ENCODE measurements around the gene ANTXR1.
"Not testable (repeated sequence)": the region's sequence is repeated elsewhere in the genome, so short reads cannot be mapped to it uniquely, and the experiment has no call there.

The ANTXR1 gene

GRCh38 chr2:69241664-69242514 lies 228.9 kb downstream of the ANTXR1 start:
- DNase-seq: no peak

DNA sequence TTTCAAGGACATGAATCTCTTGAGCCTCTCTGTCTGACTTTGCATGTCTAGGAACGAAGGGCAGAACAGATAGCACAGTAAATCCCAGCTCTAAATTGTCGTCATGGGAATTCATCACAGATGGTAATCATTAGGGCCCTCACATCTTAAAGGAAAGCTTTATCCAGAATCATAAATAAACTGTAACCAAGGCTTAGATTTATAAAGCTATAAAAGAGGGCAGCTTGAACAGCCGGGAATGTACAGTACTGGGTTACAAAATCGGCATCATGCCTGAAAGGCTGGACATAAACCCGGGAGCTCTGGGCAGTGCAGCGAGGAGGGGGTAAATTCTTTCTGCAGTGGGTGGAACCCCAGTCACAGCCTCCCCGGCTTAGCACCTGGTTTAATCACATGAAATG lies 229.7 kb downstream of the ANTXR1 start:
- DNase-seq: peak; percentile 97

DNA sequence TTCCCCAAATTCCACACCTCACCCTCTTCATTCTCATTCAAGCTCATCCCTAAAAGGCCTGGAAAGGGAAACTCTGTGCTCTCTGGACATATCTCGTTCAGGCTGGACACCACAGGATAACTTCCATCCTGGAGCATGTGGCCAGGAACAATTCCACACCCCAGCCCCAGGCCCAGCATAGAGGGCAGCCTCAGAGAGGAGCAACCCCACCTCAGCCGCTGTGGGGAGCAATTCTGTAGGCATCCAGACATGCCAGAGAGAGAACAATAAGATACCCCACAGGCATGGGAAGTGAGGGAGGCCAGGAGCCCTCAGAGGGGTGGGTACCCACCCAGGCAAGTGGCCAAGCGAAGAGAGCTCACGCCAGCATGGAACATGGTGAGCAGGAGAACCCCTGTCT lies 230.7 kb downstream of the ANTXR1 start:
- DNase-seq: no peak

- no peak for DNase-seq
These were observed 231.9 kb downstream of the ANTXR1 start for GRCh38 chr2:69244882-69245281.

DNA sequence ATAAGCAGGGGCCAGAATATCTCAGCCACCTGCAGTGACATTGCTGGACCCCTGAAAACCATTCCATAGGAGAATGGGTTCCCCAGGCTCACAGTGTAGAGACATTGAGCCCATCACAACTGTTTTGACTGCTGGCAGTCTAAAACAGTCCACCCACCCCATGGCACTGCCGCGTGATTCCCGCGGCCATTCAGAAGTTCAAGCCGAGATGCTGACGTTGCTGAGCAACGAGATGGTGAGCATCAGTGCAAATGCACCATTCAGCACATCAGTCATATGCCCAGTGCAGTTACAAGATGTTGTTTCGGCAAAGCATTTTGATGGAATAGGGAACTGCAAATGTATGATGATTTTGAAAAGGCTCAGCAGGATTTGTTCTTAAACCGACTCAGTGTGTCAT lies 234.6 kb downstream of the ANTXR1 start:
- no peak for DNase-seq

DNA sequence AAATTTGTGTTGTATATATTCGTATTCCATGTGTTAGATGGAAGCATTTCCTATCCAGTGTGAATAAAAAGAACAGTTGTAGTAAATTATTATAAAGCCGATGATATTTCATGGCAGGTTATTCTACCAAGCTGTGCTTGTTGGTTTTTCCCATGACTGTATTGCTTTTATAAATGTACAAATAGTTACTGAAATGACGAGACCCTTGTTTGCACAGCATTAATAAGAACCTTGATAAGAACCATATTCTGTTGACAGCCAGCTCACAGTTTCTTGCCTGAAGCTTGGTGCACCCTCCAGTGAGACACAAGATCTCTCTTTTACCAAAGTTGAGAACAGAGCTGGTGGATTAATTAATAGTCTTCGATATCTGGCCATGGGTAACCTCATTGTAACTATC lies 235.3 kb downstream of the ANTXR1 start:
- no peak for DNase-seq

DNA sequence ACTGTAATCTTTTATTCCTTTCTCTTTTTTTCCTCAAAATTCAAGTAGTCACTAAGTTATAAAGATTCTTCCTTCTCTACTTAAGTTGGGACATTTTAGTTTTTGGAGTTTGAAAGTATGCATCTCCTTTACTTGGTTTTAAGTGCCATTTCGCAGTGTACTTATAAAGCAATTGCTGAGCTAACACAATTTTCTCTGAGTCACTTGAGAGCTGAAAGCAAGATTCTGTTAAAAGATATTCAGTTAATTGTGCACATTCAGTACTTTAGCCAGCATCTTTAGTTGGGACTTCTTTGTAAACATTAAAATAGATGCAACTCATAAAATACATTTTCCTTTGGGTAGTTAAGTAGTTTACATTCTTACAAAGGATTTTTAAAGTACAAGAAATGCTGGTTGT lies 238.0 kb downstream of the ANTXR1 start:
- no peak for DNase-seq

GRCh38 chr2:69251943-69252342 lies 239.0 kb downstream of the ANTXR1 start:
- DNase-seq: no peak

DNA sequence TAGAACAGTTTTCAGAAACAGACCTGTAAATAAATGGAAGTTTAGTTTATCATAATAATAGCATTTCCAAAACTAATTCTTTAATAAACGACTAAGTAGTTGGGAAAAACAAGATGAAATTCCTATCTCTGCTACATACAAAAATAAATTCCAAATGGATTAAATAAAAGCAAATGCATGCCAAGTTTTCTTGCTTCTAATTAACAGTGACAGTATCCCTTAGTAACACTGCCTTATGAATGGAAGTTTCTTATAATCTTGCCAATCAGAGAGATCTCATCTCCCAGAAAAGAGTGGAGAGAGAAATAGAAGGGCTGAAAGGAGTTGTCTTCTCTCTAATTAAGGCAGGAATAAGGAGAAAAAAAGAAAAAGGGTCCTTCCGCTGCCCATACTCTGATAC lies 240.1 kb downstream of the ANTXR1 start:
- peak; percentile 47 for DNase-seq

- DNase-seq: peak; percentile 98
These were observed 240.8 kb downstream of the ANTXR1 start for GRCh38 chr2:69253611-69254301.

DNA sequence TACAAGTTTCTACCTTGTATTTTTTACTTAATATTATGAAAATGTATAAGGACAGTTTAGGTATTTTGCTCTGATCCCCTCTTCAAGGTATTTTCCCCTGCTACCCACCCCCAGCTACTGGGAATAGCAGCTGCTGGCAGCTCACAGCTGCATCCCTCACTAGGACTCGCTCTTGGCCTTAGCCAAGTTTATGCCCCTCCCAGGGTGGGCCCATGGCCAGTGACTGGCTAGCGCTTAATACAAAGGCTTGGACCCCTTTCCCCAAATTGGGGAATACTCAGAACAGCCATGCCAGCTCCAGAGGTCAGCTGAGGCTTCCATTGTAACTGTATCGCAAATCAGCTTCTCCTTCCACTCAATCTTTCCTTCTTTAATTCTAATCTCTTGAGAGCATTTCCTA lies 242.8 kb downstream of the ANTXR1 start:
- no peak for DNase-seq

GRCh38 chr2:69259994-69260591 lies 247.1 kb downstream of the ANTXR1 start:
- not testable (repeated sequence) for DNase-seq

- DNase-seq: no peak
These were observed 247.7 kb downstream of the ANTXR1 start for GRCh38 chr2:69260666-69261065.

- DNase-seq: peak; percentile 21
These were observed 256.4 kb downstream of the ANTXR1 start for GRCh38 chr2:69269330-69269729.

GRCh38 chr2:69271831-69272257 lies 258.9 kb downstream of the ANTXR1 start:
- peak; percentile 68 for DNase-seq

- DNase-seq: no peak
These were observed 260.0 kb downstream of the ANTXR1 start for GRCh38 chr2:69272803-69273471.

DNA sequence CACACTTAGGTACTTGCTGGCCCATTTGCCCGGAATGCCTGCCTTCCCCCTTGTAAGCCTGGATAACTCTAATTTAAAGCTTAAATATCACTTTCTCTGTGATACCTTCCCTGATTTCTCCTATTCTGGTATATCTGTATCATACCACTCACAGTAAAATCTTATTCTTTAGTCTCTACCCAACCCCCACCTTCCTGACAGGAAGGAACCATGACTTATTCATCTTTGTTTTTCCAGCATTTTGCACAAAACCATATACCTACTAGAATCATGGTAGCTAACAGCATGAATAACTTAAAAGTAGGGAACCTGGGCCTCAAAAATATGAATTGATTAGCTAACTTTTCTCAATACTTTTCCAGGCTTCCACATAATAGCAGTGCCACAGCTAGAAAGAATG lies 262.5 kb downstream of the ANTXR1 start:
- no peak for DNase-seq

- no peak for DNase-seq
These were observed 265.4 kb downstream of the ANTXR1 start for GRCh38 chr2:69278366-69278765.

- DNase-seq: peak; percentile 51
These were observed 266.2 kb downstream of the ANTXR1 start for GRCh38 chr2:69279211-69279610.

- no peak for DNase-seq
These were observed 267.1 kb downstream of the ANTXR1 start for GRCh38 chr2:69279931-69280681.

- no peak for DNase-seq
These were observed 267.9 kb downstream of the ANTXR1 start for GRCh38 chr2:69280796-69281412.

DNA sequence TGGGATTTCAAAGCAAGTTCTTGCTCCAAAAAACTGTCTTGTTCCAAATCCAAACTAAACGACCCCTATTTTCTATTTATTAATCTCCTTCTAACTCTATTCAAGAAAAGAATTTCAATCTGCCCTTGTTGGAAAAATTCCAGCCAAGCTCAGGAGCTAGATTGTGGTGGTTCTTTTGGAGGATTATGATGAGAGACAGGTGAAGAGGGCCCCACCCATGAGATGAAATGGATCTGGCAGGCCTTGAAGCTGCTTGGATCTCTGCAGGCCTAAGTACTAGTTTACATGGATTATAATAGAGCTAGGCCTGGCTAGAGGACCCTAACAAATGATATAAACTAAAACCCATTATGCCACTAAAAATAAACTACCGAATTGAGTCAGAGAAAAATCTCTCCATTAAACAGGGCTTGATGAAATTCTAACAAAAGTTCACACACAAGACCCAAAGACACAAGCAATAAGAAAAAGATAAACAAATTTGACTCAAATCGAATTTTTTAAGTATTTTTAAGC lies 272.5 kb downstream of the ANTXR1 start:
- DNase-seq: no peak
